Central memory CD8-positive, alpha-beta T cell (primary cell): ENCODE measurements around the gene GPAM.
"Not testable (repeated sequence)": the region's sequence is repeated elsewhere in the genome, so short reads cannot be mapped to it uniquely, and the experiment has no call there.

Source experiments
- ATAC-seq: fragments of 150-1000 bp; cut with Tn5 transposase; replicated peaks from 2 replicates; pipeline ENCODE4 v1.10.0; 2022; ENCODE audit warnings: mild to moderate bottlenecking, moderate FRiP score, moderate number of reproducible peaks; ENCODE audit not compliant: poor library complexity, severe bottlenecking; ENCODE audit errors: extremely low read depth
- DNase-seq, 2 donors: peaks; one replicate each; pipeline ENCODE4 v3.0.0; 2021; ENCODE audit warnings: low spot score in 2 of 2
- H3K27ac Mint-ChIP-seq: one replicate; pipeline ENCODE4 v1.8.0; 2022; ENCODE audit warnings: low read depth, mild to moderate bottlenecking, moderate library complexity, mixed read lengths
- H3K27me3 Mint-ChIP-seq: one replicate; pipeline ENCODE4 v1.8.0; 2022; ENCODE audit warnings: mixed read lengths
- H3K36me3 Mint-ChIP-seq: one replicate; pipeline ENCODE4 v1.8.0; 2022; ENCODE audit warnings: mild to moderate bottlenecking, moderate library complexity, mixed read lengths; ENCODE audit not compliant: insufficient read depth
- H3K4me1 Mint-ChIP-seq: one replicate; pipeline ENCODE4 v1.8.0; 2022; ENCODE audit warnings: mixed read lengths
- H3K4me3 Mint-ChIP-seq: one replicate; pipeline ENCODE4 v1.8.0; 2022; ENCODE audit warnings: mild to moderate bottlenecking, moderate library complexity, mixed read lengths
- H3K9me3 Mint-ChIP-seq: one replicate; pipeline ENCODE4 v1.8.0; 2022; ENCODE audit warnings: mixed read lengths

The GPAM gene

DNA sequence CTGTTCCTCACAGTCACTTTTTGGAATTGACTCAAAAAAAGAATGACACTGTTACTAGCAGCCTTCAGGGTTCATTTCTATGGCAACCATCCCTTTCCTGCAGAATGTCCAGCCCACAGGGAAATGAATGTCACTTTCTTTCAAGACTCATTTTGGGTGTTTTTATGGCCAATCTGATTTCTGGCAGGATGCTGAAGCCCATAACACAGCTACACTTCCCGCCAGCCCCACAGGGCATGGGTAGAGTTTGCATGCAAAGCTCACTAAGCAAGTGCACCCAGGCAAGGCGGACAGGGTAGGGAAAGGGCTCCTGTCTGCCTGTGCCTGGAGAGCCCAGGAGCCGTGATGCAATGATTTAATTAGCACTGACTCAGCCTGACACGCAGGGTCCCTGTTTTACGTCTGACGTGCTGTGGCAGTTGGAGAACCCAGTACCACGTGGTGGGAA lies 26.1 kb upstream of the GPAM start:
- Mint-ChIP-seq H3K27me3 (peaks cover 73% of the 10 kb centered on the region), H3K36me3 (no peaks in the 10 kb centered on the region), H3K9me3 (no peaks in the 10 kb centered on the region), H3K27ac (no peak overlapping the region), H3K4me3 (no peak overlapping the region), H3K4me1 (no peaks in the 10 kb centered on the region)
- DNase-seq (no peak), ATAC-seq (no peak)

DNA sequence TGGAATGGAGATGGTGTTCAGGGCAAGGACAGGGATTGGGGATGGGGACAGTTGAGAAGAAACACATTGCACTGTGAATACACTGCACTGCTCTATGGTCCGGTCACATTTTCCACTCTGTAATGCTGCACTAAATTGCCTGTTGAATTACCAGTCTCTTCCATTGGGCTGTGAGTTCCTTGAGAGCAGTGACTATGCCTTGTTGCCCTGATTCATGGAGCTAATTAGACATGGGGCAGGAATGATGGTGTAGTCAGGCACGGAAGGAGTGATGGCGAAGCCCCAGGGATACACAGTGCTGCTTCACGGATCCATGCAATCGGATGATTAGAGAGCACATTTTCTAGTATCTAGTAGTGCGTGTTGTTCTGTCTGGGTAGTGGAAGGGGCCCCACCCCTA lies 25.4 kb upstream of the GPAM start:
- ATAC-seq (no peak), DNase-seq (no peak)
- Mint-ChIP-seq H3K27me3 (peaks cover 73% of the 10 kb centered on the region), H3K27ac (no peak overlapping the region), H3K4me3 (no peak overlapping the region), H3K36me3 (no peaks in the 10 kb centered on the region), H3K9me3 (no peaks in the 10 kb centered on the region), H3K4me1 (no peaks in the 10 kb centered on the region)

DNA sequence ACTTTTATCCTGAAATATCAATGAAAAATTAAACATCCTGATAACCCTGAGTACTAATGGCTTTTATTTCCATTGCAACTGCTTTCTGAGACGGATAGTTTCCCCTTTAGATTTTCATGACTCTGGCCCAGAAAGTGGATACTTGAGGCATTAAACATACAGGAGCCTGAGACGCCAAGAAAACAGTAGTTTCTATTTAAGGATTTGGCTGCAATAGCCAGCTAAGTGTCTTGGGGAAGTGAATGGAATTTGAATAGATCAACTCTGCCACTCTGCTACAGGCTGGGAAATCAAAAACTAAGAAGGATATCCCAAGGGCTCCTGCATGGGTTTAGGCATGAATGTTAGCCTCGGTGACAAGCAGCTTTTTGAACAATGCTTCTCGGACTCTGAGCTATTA lies 24.7 kb upstream of the GPAM start:
- H3K27ac Mint-ChIP-seq, result no peak overlapping the region
- ATAC-seq, result no peak
- H3K4me1 Mint-ChIP-seq, result no peaks in the 10 kb centered on the region
- H3K27me3 Mint-ChIP-seq, result peaks cover 73% of the 10 kb centered on the region
- no peak for DNase-seq
- H3K4me3 Mint-ChIP-seq, result no peak overlapping the region
- H3K36me3 Mint-ChIP-seq, result peaks cover 1% of the 10 kb centered on the region
- H3K9me3 Mint-ChIP-seq, result no peaks in the 10 kb centered on the region

DNA sequence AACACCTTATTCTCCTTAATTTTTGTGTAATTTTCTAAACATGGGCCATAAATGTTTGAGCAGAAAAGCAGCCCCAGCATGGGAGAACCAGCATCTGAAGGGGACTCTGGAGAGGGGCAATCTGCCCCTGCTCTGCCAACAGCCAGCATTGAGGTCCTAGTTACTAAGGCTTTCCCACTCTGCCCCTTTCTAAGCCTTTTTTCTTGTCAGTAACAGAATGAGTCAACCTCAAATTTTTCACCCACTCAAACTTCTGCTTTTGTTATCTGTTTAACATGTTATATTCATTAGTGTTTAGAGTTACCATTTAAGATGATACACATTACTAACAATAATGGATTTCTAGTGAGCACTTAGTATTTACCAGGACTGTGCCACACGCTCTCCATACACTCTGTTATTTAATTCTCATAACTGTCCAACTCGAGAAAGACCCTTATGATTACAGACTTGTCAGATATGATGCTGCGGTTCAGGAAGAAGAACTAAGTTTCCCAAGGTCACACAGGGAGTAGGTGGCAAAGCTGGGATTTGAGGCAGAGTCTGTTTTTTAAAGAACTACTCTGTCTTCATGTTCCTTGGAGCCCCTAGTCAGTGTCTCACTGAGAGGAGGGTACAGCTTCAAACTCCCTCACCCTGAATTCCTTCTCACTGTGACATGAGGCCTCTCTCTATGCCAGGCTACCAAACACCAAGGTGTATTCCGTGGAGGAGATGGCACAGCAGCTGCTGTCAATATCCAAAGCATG lies 19.9 kb upstream of the GPAM start:
- no peak for ATAC-seq
- H3K4me1 Mint-ChIP-seq, result no peaks in the 10 kb centered on the region
- H3K4me3 Mint-ChIP-seq, result no peak overlapping the region

DNA sequence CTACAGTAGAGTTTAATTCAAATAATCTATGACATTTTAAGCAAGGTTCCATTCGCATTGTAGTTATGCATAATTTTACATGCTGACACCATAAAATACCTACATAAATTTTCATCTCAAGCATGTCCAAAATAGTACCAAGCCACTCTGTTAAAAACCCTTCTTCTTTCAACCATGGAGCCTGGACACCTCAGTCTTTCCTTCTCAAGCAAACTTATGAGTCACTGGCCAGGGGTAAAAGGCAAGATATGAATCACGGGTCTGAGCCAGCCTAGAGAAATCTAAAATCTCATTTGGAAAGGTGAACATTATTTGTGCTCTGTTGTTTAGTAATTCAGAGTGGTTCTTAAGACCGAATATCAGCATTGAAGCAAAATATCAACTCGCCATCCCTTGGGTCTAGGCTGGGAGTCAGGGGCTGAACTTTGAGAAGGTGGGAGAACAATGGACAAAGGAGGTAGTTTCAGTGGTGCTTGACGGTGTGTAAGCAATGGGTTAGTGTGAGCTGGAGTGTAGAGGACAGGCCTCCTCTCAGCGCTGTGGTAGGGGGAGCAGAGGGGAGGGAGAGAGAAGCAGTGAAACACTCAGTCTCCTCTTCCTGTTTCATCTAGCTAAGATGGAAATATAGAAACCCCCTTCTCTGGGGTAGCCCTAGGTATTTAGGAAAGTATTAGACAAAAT lies 19.1 kb upstream of the GPAM start:
- DNase-seq (no peak), ATAC-seq (no peak)
- H3K36me3 Mint-ChIP-seq, result peaks cover 1% of the 10 kb centered on the region
- H3K4me3 Mint-ChIP-seq, result no peak overlapping the region
- H3K4me1 Mint-ChIP-seq, result no peaks in the 10 kb centered on the region
- no peaks in the 10 kb centered on the region for H3K9me3 Mint-ChIP-seq
- H3K27ac Mint-ChIP-seq, result no peak overlapping the region
- peaks cover 63% of the 10 kb centered on the region for H3K27me3 Mint-ChIP-seq

More for the DNA sequence above, 19.9 kb upstream of the GPAM start:
- Mint-ChIP-seq H3K36me3 (peaks cover 1% of the 10 kb centered on the region), H3K27ac (no peak overlapping the region), H3K9me3 (no peaks in the 10 kb centered on the region), H3K27me3 (peaks cover 69% of the 10 kb centered on the region)
- DNase-seq, result no peak

DNA sequence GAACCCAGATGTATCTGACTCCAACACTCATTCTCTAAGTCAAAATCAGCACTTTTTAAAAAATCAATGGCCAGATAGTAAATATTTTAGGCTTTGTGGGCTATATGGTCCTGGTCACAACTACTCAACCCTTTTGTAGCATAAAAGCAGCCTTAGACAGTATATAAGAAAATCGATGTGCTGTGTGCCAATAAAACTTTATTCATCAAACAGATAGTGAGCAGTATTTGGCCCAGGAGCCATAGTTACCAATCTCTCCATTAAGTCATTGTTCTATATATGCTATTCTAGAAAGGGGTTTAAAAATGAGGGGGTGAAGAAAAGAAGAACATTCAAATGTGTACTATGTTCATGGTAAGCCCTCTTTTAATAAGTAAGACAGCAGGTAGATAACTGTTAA lies 18.5 kb upstream of the GPAM start:
- DNase-seq (no peak), ATAC-seq (no peak)
- H3K27me3 Mint-ChIP-seq, result peaks cover 58% of the 10 kb centered on the region
- H3K36me3 Mint-ChIP-seq, result peaks cover 1% of the 10 kb centered on the region
- no peak overlapping the region for H3K27ac Mint-ChIP-seq
- no peak overlapping the region for H3K4me3 Mint-ChIP-seq
- no peaks in the 10 kb centered on the region for H3K4me1 Mint-ChIP-seq
- H3K9me3 Mint-ChIP-seq, result no peaks in the 10 kb centered on the region

DNA sequence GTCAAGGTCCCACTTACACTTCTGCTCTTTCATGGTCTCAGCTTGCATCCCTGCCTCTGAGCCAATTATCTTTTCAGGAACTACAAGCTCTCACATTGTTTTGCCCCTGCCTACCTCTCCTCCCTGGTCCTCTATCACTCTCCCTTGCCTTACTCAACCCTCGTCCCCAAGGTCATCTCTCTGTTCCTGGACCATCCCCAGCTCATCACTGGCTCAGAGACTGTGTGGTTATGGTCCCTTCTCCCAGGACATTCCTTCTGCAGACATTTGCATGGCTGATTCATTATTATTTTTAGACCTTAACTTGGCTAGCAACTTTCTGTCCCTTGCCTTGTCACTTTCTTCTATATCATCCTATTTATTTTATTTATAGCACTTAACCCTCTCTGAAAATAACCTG lies 17.8 kb upstream of the GPAM start:
- peaks cover 53% of the 10 kb centered on the region for H3K27me3 Mint-ChIP-seq
- no peak overlapping the region for H3K4me3 Mint-ChIP-seq
- ATAC-seq (no peak), DNase-seq (no peak)
- no peaks in the 10 kb centered on the region for H3K9me3 Mint-ChIP-seq
- no peak overlapping the region for H3K27ac Mint-ChIP-seq
- no peaks in the 10 kb centered on the region for H3K4me1 Mint-ChIP-seq
- peaks cover 1% of the 10 kb centered on the region for H3K36me3 Mint-ChIP-seq

DNA sequence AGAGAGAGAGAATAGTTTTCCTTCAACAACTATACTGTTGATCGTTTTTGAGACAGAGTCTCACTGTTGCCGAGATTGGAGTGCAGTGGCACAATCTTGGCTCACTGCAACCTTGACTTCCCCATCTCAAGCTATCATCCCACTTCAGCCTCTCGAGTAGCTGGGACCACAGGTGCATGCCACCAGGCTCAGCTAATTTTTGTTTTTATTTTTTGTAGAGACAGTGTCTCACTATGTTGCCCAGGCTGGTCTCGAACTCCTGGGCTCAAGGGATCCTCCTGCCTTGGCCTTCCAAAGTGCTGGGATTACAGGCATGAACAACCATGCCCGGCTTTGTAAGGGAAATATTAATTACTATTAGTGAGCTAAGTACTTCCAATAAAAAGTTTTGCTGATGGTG lies 16.7 kb upstream of the GPAM start:
- peaks cover 53% of the 10 kb centered on the region for H3K27me3 Mint-ChIP-seq
- not testable (repeated sequence) for H3K36me3 Mint-ChIP-seq, H3K27ac Mint-ChIP-seq, DNase-seq, ATAC-seq, H3K4me3 Mint-ChIP-seq, H3K9me3 Mint-ChIP-seq, H3K4me1 Mint-ChIP-seq

DNA sequence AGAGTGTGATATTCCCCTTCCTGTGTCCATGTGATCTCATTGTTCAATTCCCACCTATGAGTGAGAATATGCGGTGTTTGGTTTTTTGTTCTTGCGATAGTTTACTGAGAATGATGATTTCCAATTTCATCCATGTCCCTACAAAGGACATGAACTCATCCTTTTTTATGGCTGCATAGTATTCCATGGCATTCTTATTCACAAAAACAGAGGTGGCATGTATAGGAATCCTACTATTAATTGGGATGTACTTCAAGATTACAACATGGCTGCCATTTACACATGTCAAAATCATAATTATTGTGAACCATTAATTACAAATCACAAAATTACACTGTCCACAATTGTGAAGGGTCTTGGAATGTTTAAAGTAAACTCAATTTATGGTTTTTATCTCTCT lies 14.1 kb upstream of the GPAM start:
- not testable (repeated sequence) for H3K9me3 Mint-ChIP-seq, ATAC-seq, H3K4me1 Mint-ChIP-seq, H3K27ac Mint-ChIP-seq, H3K36me3 Mint-ChIP-seq, DNase-seq, H3K4me3 Mint-ChIP-seq
- peaks cover 39% of the 10 kb centered on the region for H3K27me3 Mint-ChIP-seq

DNA sequence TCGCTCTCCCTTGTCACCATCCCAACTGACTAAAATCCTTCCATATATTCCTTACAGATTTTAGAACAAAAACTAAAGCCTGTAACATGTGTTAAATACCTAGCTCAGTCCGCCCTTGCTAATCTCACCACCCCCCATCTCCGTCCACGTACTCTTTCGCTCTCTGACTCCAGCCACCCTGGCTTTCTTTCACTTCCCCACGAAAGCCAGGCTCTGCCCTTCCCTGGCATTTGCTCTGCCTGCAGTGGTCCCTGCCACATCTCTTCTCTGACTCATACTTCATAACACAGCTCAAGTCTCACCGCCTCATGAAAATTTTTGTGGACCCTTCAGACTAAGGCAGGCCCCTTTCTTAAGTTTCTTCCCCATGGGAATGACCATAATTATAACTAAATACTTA lies 11.7 kb upstream of the GPAM start:
- H3K4me1 Mint-ChIP-seq, result no peaks in the 10 kb centered on the region

DNA sequence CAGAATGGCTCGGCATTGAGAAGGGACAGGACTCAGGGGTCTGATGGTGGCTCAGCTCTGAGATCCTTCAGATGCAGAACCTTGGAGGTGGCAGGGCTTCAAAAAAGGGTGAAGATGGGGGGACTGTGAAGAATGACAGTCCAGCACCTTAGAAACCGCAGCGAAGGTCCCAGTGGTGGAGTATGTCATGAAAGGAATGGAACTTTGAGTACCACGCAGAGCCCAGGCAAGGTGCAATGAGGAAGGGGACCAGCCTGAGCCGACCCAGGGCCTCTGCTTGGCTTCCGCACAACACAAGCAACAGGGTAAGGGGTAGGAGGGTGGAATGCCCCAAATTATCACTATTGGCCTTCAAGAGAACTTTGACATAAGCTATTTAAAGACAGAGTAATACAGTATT lies 8.2 kb upstream of the GPAM start:
- Mint-ChIP-seq H3K36me3 (no peaks in the 10 kb centered on the region), H3K4me1 (no peaks in the 10 kb centered on the region), H3K9me3 (no peaks in the 10 kb centered on the region), H3K27me3 (peaks cover 54% of the 10 kb centered on the region), H3K27ac (no peak overlapping the region), H3K4me3 (no peak overlapping the region)
- no peak for ATAC-seq
- no peak for DNase-seq

More for the DNA sequence above, 11.7 kb upstream of the GPAM start:
- ATAC-seq (no peak), DNase-seq (no peak)
- Mint-ChIP-seq H3K9me3 (no peaks in the 10 kb centered on the region), H3K27me3 (peaks cover 35% of the 10 kb centered on the region), H3K36me3 (no peaks in the 10 kb centered on the region), H3K27ac (no peak overlapping the region), H3K4me3 (no peak overlapping the region)

DNA sequence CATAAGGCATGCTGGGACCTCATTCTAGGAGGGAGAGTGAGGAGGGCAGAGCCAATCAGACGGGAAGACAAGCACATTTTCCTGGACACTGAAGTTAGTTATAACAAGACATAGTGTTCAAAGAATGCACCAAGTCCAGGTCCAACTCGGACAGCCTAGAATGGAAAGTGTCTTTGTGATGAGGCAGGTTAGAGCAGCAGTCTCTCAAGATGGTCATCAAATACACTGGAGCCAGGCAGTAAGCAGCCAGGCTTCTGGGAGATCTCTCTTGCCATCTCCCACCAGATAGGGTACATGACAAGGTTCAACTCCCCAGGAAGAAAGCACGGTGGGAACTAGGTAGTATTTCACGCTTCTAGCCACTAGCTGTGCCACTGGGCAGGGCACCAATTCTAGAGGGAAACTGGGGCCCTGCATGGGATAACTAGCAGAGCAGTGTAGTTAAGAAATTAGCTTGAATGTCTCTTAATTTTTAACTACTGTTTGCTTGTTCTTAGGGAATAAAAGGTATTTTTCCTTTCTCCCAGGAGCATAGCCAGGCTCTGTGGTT lies 7.6 kb upstream of the GPAM start:
- Mint-ChIP-seq H3K36me3 (no peaks in the 10 kb centered on the region), H3K27ac (no peak overlapping the region), H3K4me1 (no peaks in the 10 kb centered on the region), H3K4me3 (no peak overlapping the region), H3K27me3 (peaks cover 57% of the 10 kb centered on the region), H3K9me3 (no peaks in the 10 kb centered on the region)
- DNase-seq (no peak), ATAC-seq (no peak)

DNA sequence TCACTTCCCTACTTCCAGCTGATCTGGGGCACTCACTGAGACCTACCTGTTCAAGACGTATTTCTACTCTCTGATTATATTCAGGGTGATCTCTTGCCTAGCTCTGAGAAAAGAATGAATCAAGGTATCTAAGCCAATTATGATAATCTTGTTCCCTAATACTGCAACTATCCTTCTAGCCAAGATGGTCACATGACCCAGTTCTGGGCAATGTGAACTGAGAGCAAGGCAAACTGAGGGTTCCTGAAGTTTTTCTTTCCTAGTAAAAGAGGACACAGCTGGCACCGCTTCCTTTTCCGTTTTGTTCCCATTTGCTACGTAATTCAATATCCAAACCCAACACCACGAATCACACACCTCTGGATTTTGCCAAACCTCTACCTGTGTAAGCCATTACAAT lies 5.9 kb upstream of the GPAM start:
- Mint-ChIP-seq H3K27ac (no peak overlapping the region), H3K27me3 (peaks cover 57% of the 10 kb centered on the region), H3K4me3 (no peak overlapping the region), H3K4me1 (peaks cover 13% of the 10 kb centered on the region), H3K36me3 (peaks cover 2% of the 10 kb centered on the region), H3K9me3 (no peaks in the 10 kb centered on the region)
- no peak for DNase-seq
- ATAC-seq, result no peak
